IMR-90 (cell line): ENCODE results near the gene GREB1L. TPM values are rescaled to one million over a fixed set of nuclear protein-coding genes. Genes with fewer than 3 reads are reported as not detected.

ENCODE experiments used
- ATAC-seq: fragments of 200-7000 bp; cut with Tn5 transposase; 2 replicates; pipeline ENCODE4 v1.9.1; 2020; ENCODE audit warnings: low read depth, mild to moderate bottlenecking, moderate library complexity
- BruUV-seq: library from RNA; stranded (reverse); fragments of 400-500 nt; replicated peaks from 2 replicates; lab custom pipeline; 2021; lab: Mats Ljungman, UMichigan
- CTCF ChIA-PET: fragments of 300-600 bp; formaldehyde crosslinking; extraction: SDS; loops from one replicate; lab custom pipeline; 2021; ENCODE audit warnings: antibody characterized with exemption; lab: Yijun Ruan, JAX
- POLR2A ChIA-PET: fragments of 300-600 bp; sonication (Branson Sonifier 250); formaldehyde crosslinking; loops from one replicate; lab custom pipeline; 2022; ENCODE audit warnings: antibody characterized with exemption; ENCODE audit not compliant: unreplicated experiment; lab: Charles Lee
- DNase-seq: peaks from one replicate; pipeline ENCODE4 v3.0.0; 2013
- H2AFZ ChIP-seq: replicated peaks from 2 replicates; pipeline ENCODE3; 2013; ENCODE audit warnings: low read length, mild to moderate bottlenecking; ENCODE audit not compliant: poor library complexity
- H2AK5ac ChIP-seq: 2 replicates; pipeline ENCODE4 v1.6.1; 2013; ENCODE audit warnings: low read depth, low read length, inconsistent platforms
- H2AK9ac ChIP-seq: replicated peaks from 2 replicates; pipeline ENCODE3; 2013; ENCODE audit warnings: mild to moderate bottlenecking, low read depth, low read length, moderate library complexity; ENCODE audit not compliant: poor library complexity
- H2BK120ac ChIP-seq: 2 replicates; pipeline ENCODE4 v1.6.1; 2013; ENCODE audit warnings: low read depth, low read length, inconsistent platforms
- H2BK15ac ChIP-seq: 3 replicates; pipeline ENCODE4 v1.6.1; 2013; ENCODE audit warnings: low read depth, low read length, inconsistent platforms
- H2BK20ac ChIP-seq: 2 replicates; pipeline ENCODE4 v1.6.1; 2013; ENCODE audit warnings: low read depth, mild to moderate bottlenecking, inconsistent platforms, low read length, moderate library complexity
- H2BK5ac ChIP-seq: 2 replicates; pipeline ENCODE4 v1.6.1; 2013; ENCODE audit warnings: mild to moderate bottlenecking, low read depth, low read length, inconsistent platforms; ENCODE audit not compliant: poor library complexity, severe bottlenecking
- H3K14ac ChIP-seq: replicated peaks from 2 replicates; pipeline ENCODE4 v1.6.1; 2013; ENCODE audit warnings: low read depth, low read length, inconsistent platforms
- H3K18ac ChIP-seq: 2 replicates; pipeline ENCODE4 v1.6.1; 2013; ENCODE audit warnings: low read depth, low read length, control low read depth
- H3K23ac ChIP-seq: 2 replicates; pipeline ENCODE4 v1.6.1; 2013; ENCODE audit warnings: low read depth, low read length, inconsistent platforms
- H3K27ac ChIP-seq: 2 replicates; pipeline ENCODE4 v1.5.1; 2013; ENCODE audit warnings: mild to moderate bottlenecking, control low read depth, low read length; ENCODE audit not compliant: insufficient read depth
- H3K27me3 ChIP-seq: 2 replicates; pipeline ENCODE4 v1.6.1; 2013; ENCODE audit warnings: low read length; ENCODE audit not compliant: control insufficient read depth, insufficient read depth
- H3K36me3 ChIP-seq: 2 replicates; pipeline ENCODE4 v1.6.1; 2013; ENCODE audit warnings: low read length, mixed read lengths; ENCODE audit not compliant: control insufficient read depth, insufficient read depth
- H3K4ac ChIP-seq: 2 replicates; pipeline ENCODE4 v1.6.1; 2013; ENCODE audit warnings: low read depth, low read length, inconsistent platforms
- H3K4me1 ChIP-seq: 2 replicates; pipeline ENCODE4 v1.6.1; 2013; ENCODE audit warnings: low read length, mixed read lengths; ENCODE audit not compliant: control insufficient read depth, insufficient read depth
- H3K4me2 ChIP-seq: 2 replicates; pipeline ENCODE4 v1.6.1; 2013; ENCODE audit warnings: low read depth, mild to moderate bottlenecking, control low read depth, low read length, moderate library complexity
- H3K4me3 ChIP-seq: 2 replicates; pipeline ENCODE4 v1.5.1; 2013; ENCODE audit warnings: low read depth, mild to moderate bottlenecking, control low read depth, low read length, moderate library complexity; ENCODE audit not compliant: insufficient read depth
- H3K56ac ChIP-seq: 2 replicates; pipeline ENCODE4 v1.6.1; 2013; ENCODE audit warnings: low read length, inconsistent platforms; ENCODE audit not compliant: insufficient read depth; ENCODE audit errors: extremely low read depth
- H3K79me1 ChIP-seq, 2 experiments: 2 replicates each; pipeline ENCODE4 v1.6.1; 2013; ENCODE audit warnings: low read length in 2 of 2, inconsistent platforms in 1 of 2, low read depth in 1 of 2
- H3K9ac ChIP-seq: 2 replicates; pipeline ENCODE4 v1.6.1; 2013; ENCODE audit warnings: low read depth, low read length, control low read depth
- H3K9me1 ChIP-seq: 2 replicates; pipeline ENCODE4 v1.6.1; 2013; ENCODE audit warnings: low read length, inconsistent platforms; ENCODE audit not compliant: insufficient read depth
- H3K9me3 ChIP-seq: 2 replicates; pipeline ENCODE4 v1.6.1; 2013; ENCODE audit warnings: low read length; ENCODE audit not compliant: control insufficient read depth, insufficient read depth
- H4K20me1 ChIP-seq: 2 replicates; pipeline ENCODE4 v1.6.1; 2013; ENCODE audit warnings: low read length, inconsistent platforms; ENCODE audit not compliant: insufficient read depth
- H4K5ac ChIP-seq: 2 replicates; pipeline ENCODE4 v1.6.1; 2013; ENCODE audit warnings: mild to moderate bottlenecking, low read depth, low read length, control low read depth
- H4K8ac ChIP-seq, 2 experiments: 2 replicates each; pipeline ENCODE4 v1.6.1; 2013; ENCODE audit warnings: low read depth in 2 of 2, low read length in 2 of 2, control low read depth in 1 of 2, inconsistent platforms in 1 of 2
- H4K91ac ChIP-seq: 2 replicates; pipeline ENCODE4 v1.6.1; 2013; ENCODE audit warnings: low read depth, low read length, inconsistent platforms; ENCODE audit not compliant: insufficient read depth
- BHLHE40 ChIP-seq: fragments of 150-350 bp; IDR thresholded peaks from 2 replicates; pipeline ENCODE4 v1.6.1; 2016; ENCODE audit warnings: mild to moderate bottlenecking, low read depth, low read length
- CEBPB ChIP-seq: IDR thresholded peaks from 2 replicates; pipeline ENCODE4 v1.6.1; 2012; ENCODE audit warnings: low read depth, low read length, improper control_type of control experiment
- CHD1 ChIP-seq: IDR thresholded peaks from 2 replicates; pipeline ENCODE4 v1.6.1; 2012; ENCODE audit warnings: low read depth, low read length, improper control_type of control experiment
- ELK1 ChIP-seq: fragments of 150-350 bp; IDR thresholded peaks from 2 replicates; pipeline ENCODE4 v1.6.1; 2016; ENCODE audit warnings: low read depth, mild to moderate bottlenecking, low read length, moderate library complexity, borderline replicate concordance
- FOS ChIP-seq: fragments of 150-350 bp; IDR thresholded peaks from 2 replicates; pipeline ENCODE4 v1.6.1; 2016; ENCODE audit warnings: low read depth, low read length
- MAFK ChIP-seq: IDR thresholded peaks from 2 replicates; pipeline ENCODE4 v1.6.1; 2012; ENCODE audit warnings: low read depth, low read length, improper control_type of control experiment
- MAZ ChIP-seq: IDR thresholded peaks from 2 replicates; pipeline ENCODE4 v1.6.1; 2012; ENCODE audit warnings: low read depth, mild to moderate bottlenecking, low read length, improper control_type of control experiment, moderate library complexity, borderline replicate concordance
- MXI1 ChIP-seq: IDR thresholded peaks from 2 replicates; pipeline ENCODE4 v1.6.1; 2012; ENCODE audit warnings: low read depth, mild to moderate bottlenecking, low read length, moderate library complexity, borderline replicate concordance
- NFE2L2 ChIP-seq: fragments of 150-350 bp; IDR thresholded peaks from 2 replicates; pipeline ENCODE4 v1.6.1; 2016; ENCODE audit warnings: low read depth, mild to moderate bottlenecking, low read length
- POLR2A ChIP-seq: IDR thresholded peaks from 2 replicates; pipeline ENCODE4 v1.6.1; 2012; ENCODE audit warnings: mild to moderate bottlenecking, low read depth, low read length
- RAD21 ChIP-seq: IDR thresholded peaks from 2 replicates; pipeline ENCODE4 v1.6.1; 2012; ENCODE audit warnings: low read length, improper control_type of control experiment
- RCOR1 ChIP-seq: IDR thresholded peaks from 2 replicates; pipeline ENCODE4 v1.6.1; 2012; ENCODE audit warnings: mild to moderate bottlenecking, low read length, improper control_type of control experiment; ENCODE audit not compliant: insufficient replicate concordance
- RFX5 ChIP-seq: IDR thresholded peaks from 2 replicates; pipeline ENCODE4 v1.8.0; 2012; ENCODE audit warnings: low read depth, mild to moderate bottlenecking, low read length, moderate library complexity
- SMC3 ChIP-seq: fragments of 150-350 bp; IDR thresholded peaks from 2 replicates; pipeline ENCODE4 v1.6.1; 2016; ENCODE audit warnings: low read depth, mild to moderate bottlenecking, antibody characterized with exemption, low read length, moderate library complexity
- WGBS, 2 experiments: methylation state at CpG; one replicate each; pipeline versions ENCODE4 v1.1.5 to v1.1.7; 2013; ENCODE audit warnings: missing lambda C conversion rate in 2 of 2; ENCODE audit not compliant: insufficient read length in 1 of 2; ENCODE audit errors: extremely low coverage in 2 of 2; 5-methylcytosine and 5-hydroxymethylcytosine counted together
- dilution Hi-C: fragments of 300-500 bp; cut with HindIII; formaldehyde crosslinking; loops from one replicate; pipeline ENCODE4 v1.14.3; 2018; ENCODE audit warnings: low sequenced_read_pairs; ENCODE audit not compliant: unreplicated experiment
- in situ Hi-C: fragments of 300-500 bp; cut with MboI; formaldehyde crosslinking; loops from 3 replicates; pipeline ENCODE4 v1.14.3; 2019; ENCODE audit warnings: low sequenced_read_pairs, inconsistent platforms, mixed read lengths
- intact Hi-C: fragments of 100-400 bp; cut with micrococcal nuclease; formaldehyde crosslinking; loops from 2 replicates; pipeline ENCODE4 v1.10.0; 2022
- polyA plus RNA-seq, 3 experiments: library from polyadenylated mRNA; depleted of rRNA; stranded (reverse); fragments of >200 nt; gene quantifications; 2 replicates each; pipeline ENCODE4 v1.2.3, GENCODE V29; 2012; ENCODE audit warnings: low replicate concordance in 1 of 3
- total RNA-seq: library from RNA; depleted of rRNA; stranded (reverse); fragments of >200 nt; gene quantifications from 2 replicates; pipeline ENCODE4 v1.2.3, GENCODE V29; 2012
- TF ChIP-seq, protein P1 (sequence below): fragments of 150-350 bp; IDR thresholded peaks from 2 replicates; pipeline ENCODE4 v1.6.1; 2017; ENCODE audit warnings: mild to moderate bottlenecking, antibody characterized with exemption, low read length, low read depth
- TF ChIP-seq, protein P2 (sequence below): conservative IDR thresholded peaks from 2 replicates; pipeline ENCODE4 v1.5.1; 2012; ENCODE audit warnings: mild to moderate bottlenecking, low read depth, low read length, improper control_type of control experiment

Gene GREB1L
- total and polyA plus RNA-seq, 2 of the 4 experiments (the other 2 are of a cell fraction): under 0.01 to 0.02 TPM

GRCh38 chr18:21389903-21390302, 147.9 kb downstream of the GREB1L start:
- Histone ChIP-seq H3K18ac (no peak overlapping the region), H4K20me1 (no peaks in the 10 kb centered on the region), H2AK9ac (no peak overlapping the region), H4K91ac (no peak overlapping the region), H2BK120ac (no peak overlapping the region), H3K4me1 (no peaks in the 10 kb centered on the region), H2AK5ac (no peak overlapping the region), H2BK5ac (no peak overlapping the region), H3K4ac (no peak overlapping the region), H3K4me3 (no peak overlapping the region), H3K14ac (no peak overlapping the region), H4K8ac (no peak overlapping the region), H3K9me1 (no peaks in the 10 kb centered on the region), H2BK20ac (no peak overlapping the region), H3K79me1 (no peaks in the 10 kb centered on the region), H3K27me3 (no peaks in the 10 kb centered on the region; the same call in none of the 2 replicates), H3K27ac (no peak overlapping the region), H3K9ac (no peak overlapping the region), H4K5ac (no peak overlapping the region), H3K56ac (no peak overlapping the region), H2AFZ (no peak overlapping the region), H3K23ac (no peak overlapping the region), H3K36me3 (no peaks in the 10 kb centered on the region), H3K4me2 (no peak overlapping the region), H3K9me3 (no peaks in the 10 kb centered on the region), H2BK15ac (no peak overlapping the region)
- no CpG with 5 or more reads among the region's 1 CpG for WGBS, 2 experiments
- BruUV-seq: no TSS peak
- ATAC-seq: no peak
- intact Hi-C loops (loop anchor here (10.0 kb wide), 1 partner anchor 115 kb away; no protein-coding TSS in a partner anchor), in situ Hi-C loops (no loop called here), dilution Hi-C loops (no loop called here)
- CTCF ChIA-PET: no interaction called here
- POLR2A ChIA-PET: no interaction called here
- no peak for TF ChIP-seq MAZ
- TF ChIP-seq MXI1: no peak
- TF ChIP-seq CEBPB: no peak
- TF ChIP-seq, protein P1, sequence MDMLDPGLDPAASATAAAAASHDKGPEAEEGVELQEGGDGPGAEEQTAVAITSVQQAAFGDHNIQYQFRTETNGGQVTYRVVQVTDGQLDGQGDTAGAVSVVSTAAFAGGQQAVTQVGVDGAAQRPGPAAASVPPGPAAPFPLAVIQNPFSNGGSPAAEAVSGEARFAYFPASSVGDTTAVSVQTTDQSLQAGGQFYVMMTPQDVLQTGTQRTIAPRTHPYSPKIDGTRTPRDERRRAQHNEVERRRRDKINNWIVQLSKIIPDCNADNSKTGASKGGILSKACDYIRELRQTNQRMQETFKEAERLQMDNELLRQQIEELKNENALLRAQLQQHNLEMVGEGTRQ: no peak
- no peak for TF ChIP-seq BHLHE40
- TF ChIP-seq SMC3: no peak
- no peak for TF ChIP-seq NFE2L2
- TF ChIP-seq RAD21: no peak
- TF ChIP-seq RFX5: no peak
- TF ChIP-seq FOS: no peak
- TF ChIP-seq RCOR1: no peak
- TF ChIP-seq ELK1: no peak
- no peak for TF ChIP-seq POLR2A
- TF ChIP-seq MAFK: no peak
- TF ChIP-seq, protein P2, sequence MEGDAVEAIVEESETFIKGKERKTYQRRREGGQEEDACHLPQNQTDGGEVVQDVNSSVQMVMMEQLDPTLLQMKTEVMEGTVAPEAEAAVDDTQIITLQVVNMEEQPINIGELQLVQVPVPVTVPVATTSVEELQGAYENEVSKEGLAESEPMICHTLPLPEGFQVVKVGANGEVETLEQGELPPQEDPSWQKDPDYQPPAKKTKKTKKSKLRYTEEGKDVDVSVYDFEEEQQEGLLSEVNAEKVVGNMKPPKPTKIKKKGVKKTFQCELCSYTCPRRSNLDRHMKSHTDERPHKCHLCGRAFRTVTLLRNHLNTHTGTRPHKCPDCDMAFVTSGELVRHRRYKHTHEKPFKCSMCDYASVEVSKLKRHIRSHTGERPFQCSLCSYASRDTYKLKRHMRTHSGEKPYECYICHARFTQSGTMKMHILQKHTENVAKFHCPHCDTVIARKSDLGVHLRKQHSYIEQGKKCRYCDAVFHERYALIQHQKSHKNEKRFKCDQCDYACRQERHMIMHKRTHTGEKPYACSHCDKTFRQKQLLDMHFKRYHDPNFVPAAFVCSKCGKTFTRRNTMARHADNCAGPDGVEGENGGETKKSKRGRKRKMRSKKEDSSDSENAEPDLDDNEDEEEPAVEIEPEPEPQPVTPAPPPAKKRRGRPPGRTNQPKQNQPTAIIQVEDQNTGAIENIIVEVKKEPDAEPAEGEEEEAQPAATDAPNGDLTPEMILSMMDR: no peak
- no peak for TF ChIP-seq CHD1
- no peak for DNase-seq
